RPMI8226 (cell line): ENCODE measurements around the gene UNC5B.

Source experiments
- DNase-seq: peaks from one replicate; pipeline ENCODE4 v3.0.0-alpha.2; 2015

Gene UNC5B

GRCh38 chr10:71348850-71349249 is 136.5 kb downstream of the UNC5B start:
- no peak for DNase-seq

- DNase-seq, result no peak
These were observed 137.0 kb downstream of the UNC5B start for GRCh38 chr10:71349406-71349805.

- DNase-seq, result no peak
These were observed 138.7 kb downstream of the UNC5B start for GRCh38 chr10:71351087-71351486.

- DNase-seq, result no peak
These were observed 139.4 kb downstream of the UNC5B start for GRCh38 chr10:71351628-71352319.
